COLO829 (cell line): ENCODE data around the gene MAP7D3.
"Not testable (repeated sequence)": the region's sequence is repeated elsewhere in the genome, so short reads cannot be mapped to it uniquely, and the experiment has no call there.

ENCODE experiments used
- DNase-seq: peaks from one replicate; pipeline ENCODE4 v3.0.0; 2012; ENCODE audit warnings: low spot score

Gene MAP7D3

GRCh38 chrX:136250191-136251040 lies 784 bp downstream of the MAP7D3 start:
- no peak for DNase-seq

GRCh38 chrX:136246201-136246600 lies 5.0 kb downstream of the MAP7D3 start:
- DNase-seq, result no peak

- not testable (repeated sequence) for DNase-seq
These were observed 13.4 kb downstream of the MAP7D3 start for GRCh38 chrX:136237849-136238248.

- no peak for DNase-seq
These were observed 14.1 kb downstream of the MAP7D3 start for GRCh38 chrX:136237074-136237473.

GRCh38 chrX:136228839-136229207 lies 22.4 kb downstream of the MAP7D3 start:
- no peak for DNase-seq

GRCh38 chrX:136227948-136228838 lies 23.0 kb downstream of the MAP7D3 start:
- no peak for DNase-seq

- no peak for DNase-seq
These were observed 24.1 kb downstream of the MAP7D3 start for GRCh38 chrX:136227074-136227473.

- DNase-seq, result no peak
These were observed 29.2 kb downstream of the MAP7D3 start for GRCh38 chrX:136221851-136222513.

GRCh38 chrX:136220951-136221350 lies 30.2 kb downstream of the MAP7D3 start:
- DNase-seq, result no peak

- no peak for DNase-seq
These were observed 30.7 kb downstream of the MAP7D3 start for GRCh38 chrX:136220540-136220939.

- no peak for DNase-seq
These were observed 31.3 kb downstream of the MAP7D3 start for GRCh38 chrX:136219893-136220292.

- DNase-seq, result no peak
These were observed 35.6 kb downstream of the MAP7D3 start for GRCh38 chrX:136215559-136215958.

- no peak for DNase-seq
These were observed 36.6 kb downstream of the MAP7D3 start for GRCh38 chrX:136214551-136214950.

- DNase-seq, result no peak
These were observed 38.6 kb downstream of the MAP7D3 start for GRCh38 chrX:136212557-136213111.

GRCh38 chrX:136211766-136212556 lies 39.2 kb downstream of the MAP7D3 start:
- DNase-seq, result no peak

GRCh38 chrX:136210806-136211205 lies 40.4 kb downstream of the MAP7D3 start:
- DNase-seq, result no peak

GRCh38 chrX:136210243-136210642 lies 41.0 kb downstream of the MAP7D3 start:
- no peak for DNase-seq

GRCh38 chrX:136209751-136210150 lies 41.4 kb downstream of the MAP7D3 start:
- no peak for DNase-seq

GRCh38 chrX:136209016-136209738 lies 42.0 kb downstream of the MAP7D3 start:
- peak; percentile 25 for DNase-seq

GRCh38 chrX:136207546-136207945 lies 43.7 kb downstream of the MAP7D3 start:
- no peak for DNase-seq

GRCh38 chrX:136206916-136207315 lies 44.3 kb downstream of the MAP7D3 start:
- no peak for DNase-seq
